Measurements from ENCODE around the gene ALKBH1. TPM values are rescaled to one million over a fixed set of nuclear protein-coding genes. Genes with fewer than 3 reads are reported as not detected.
"Not testable (repeated sequence)": the region's sequence is repeated elsewhere in the genome, so short reads cannot be mapped to it uniquely, and the experiment has no call there.

ALKBH1 gene
- total and polyA plus RNA-seq, 9 of the 15 experiments (the other 6 are each of a cell fraction or from before 2014, with no cell fraction given) = 5.3 to 19.4 (median 10.7) TPM

- no peak for TF ChIP-seq TAF1 (IDR thresholded peaks at IDR 0.05; ENCODE audit: control insufficient read depth, extremely low read depth, insufficient read depth, low read length, severe bottlenecking)
- TF ChIP-seq MECOM (CRISPR knock-in tag; IDR thresholded peaks at IDR 0.05) = no peak
- TF ChIP-seq ZNF764 (CRISPR knock-in tag; IDR thresholded peaks at IDR 0.05; ENCODE audit: low read depth) = no peak
- TF ChIP-seq YY1 (IDR thresholded peaks at IDR 0.05; ENCODE audit: borderline replicate concordance in 1 of 3, control insufficient read depth in 1 of 3, extremely low read depth in 1 of 3, insufficient read depth in 3 of 3, insufficient read length in 1 of 3, insufficient replicate concordance in 2 of 3, low read depth in 1 of 3, low read length in 2 of 3) = no peak
Measured at GRCh38 chr14:77667331-77667730, 40.5 kb downstream of the ALKBH1 start (continued).

- FAIRE-seq = no peak
- no peak overlapping the region for H3K4me2 ChIP-seq (ENCODE audit: insufficient read depth, low read length)
- H4K20me1 ChIP-seq (replicated peaks; ENCODE audit: control insufficient read depth, insufficient read depth, low read length) = no peaks in the 10 kb centered on the region
- no peak for TF ChIP-seq MTF1 (CRISPR knock-in tag; IDR thresholded peaks at IDR 0.05; ENCODE audit: borderline replicate concordance)
- DNase-seq (ENCODE audit: extremely low read depth in 1 of 4, low spot score in 3 of 4) = no peak
- H3K9ac ChIP-seq (ENCODE audit: insufficient read depth in 1 of 2, low read depth in 2 of 2, low read length in 2 of 2) = no peak overlapping the region
- no peaks in the 10 kb centered on the region for H3K9me3 ChIP-seq (replicated peaks; ENCODE audit: control insufficient read depth, insufficient read depth, low read depth, low read length)
- no peaks in the 10 kb centered on the region; a peak in 1 of 5 replicates for H3K4me1 ChIP-seq (replicated peaks in 1 of 2; ENCODE audit: control insufficient read depth in 2 of 2, insufficient read depth in 2 of 2, low read length in 2 of 2)
- ATAC-seq = no peak
- H3K27ac ChIP-seq (ENCODE audit: extremely low read depth, low read depth, low read length) = no peak overlapping the region
- no peak overlapping the region for H2AFZ ChIP-seq (ENCODE audit: low read depth, low read length)
- H3K36me3 ChIP-seq (ENCODE audit: control insufficient read depth, insufficient read depth, low read length) = no peaks in the 10 kb centered on the region
- ChIA-PET POLR2A (no interaction called here), CTCF (ENCODE audit: low intra/inter-chr PET ratio) (no interaction called here)
- no peaks in the 10 kb centered on the region for H3K79me2 ChIP-seq (ENCODE audit: control insufficient read depth, insufficient read depth, low read length)
- no peaks in the 10 kb centered on the region for H3K9me1 ChIP-seq (ENCODE audit: control insufficient read depth, insufficient read depth, low read length)
- 36% methylated on average over 6 of the region's 6 CpGs for WGBS (ENCODE audit: insufficient coverage, low coverage, missing lambda C conversion rate)
- BruUV-seq (replicated peaks) = no TSS peak
- intact Hi-C loops (cut with micrococcal nuclease) = no loop called here
- H3K4me3 ChIP-seq = no peak overlapping the region
- in situ Hi-C loops (cut with MboI) = loop anchor here (25.0 kb wide), 1 partner anchor 924 kb away; no protein-coding TSS in a partner anchor
- no peaks in the 10 kb centered on the region for H3K27me3 ChIP-seq (ENCODE audit: control insufficient read depth in 2 of 2, insufficient read depth in 2 of 2, low read length in 2 of 2)
Measured at GRCh38 chr14:77663293-77663692, 44.5 kb downstream of the ALKBH1 start.

DNA sequence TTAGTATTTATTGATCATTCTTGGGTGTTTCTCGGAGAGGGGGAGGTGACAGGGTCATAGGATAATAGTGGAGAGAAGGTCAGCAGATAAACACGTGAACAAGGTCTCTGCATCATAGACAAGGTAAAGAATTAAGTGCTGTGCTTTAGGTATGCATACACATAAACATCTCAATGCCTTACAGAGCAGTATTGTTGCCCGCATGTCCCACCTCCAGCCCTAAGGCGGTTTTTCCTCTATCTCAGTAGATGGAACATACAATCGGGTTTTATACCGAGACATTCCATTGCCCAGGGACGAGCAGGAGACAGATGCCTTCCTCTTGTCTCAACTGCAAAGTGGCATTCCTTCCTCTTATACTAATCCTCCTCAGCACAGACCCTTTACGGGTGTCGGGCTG lies 46.3 kb downstream of the ALKBH1 start:
- H3K4me2 ChIP-seq (ENCODE audit: insufficient read depth, low read length); H3K4me1 ChIP-seq (replicated peaks in 1 of 2; ENCODE audit: control insufficient read depth in 2 of 2, insufficient read depth in 2 of 2, low read length in 2 of 2); ATAC-seq; H3K9ac ChIP-seq (ENCODE audit: insufficient read depth in 1 of 2, low read depth in 2 of 2, low read length in 2 of 2); H3K4me3 ChIP-seq; DNase-seq (ENCODE audit: extremely low read depth in 1 of 4, low spot score in 3 of 4); H3K79me2 ChIP-seq (ENCODE audit: control insufficient read depth, insufficient read depth, low read length); H3K9me1 ChIP-seq (ENCODE audit: control insufficient read depth, insufficient read depth, low read length); H3K36me3 ChIP-seq (ENCODE audit: control insufficient read depth, insufficient read depth, low read length); H2AFZ ChIP-seq (ENCODE audit: low read depth, low read length); CTCF ChIA-PET (ENCODE audit: low intra/inter-chr PET ratio); POLR2A ChIA-PET; H3K9me3 ChIP-seq (replicated peaks; ENCODE audit: control insufficient read depth, insufficient read depth, low read depth, low read length); intact Hi-C loops (cut with micrococcal nuclease); H4K20me1 ChIP-seq (replicated peaks; ENCODE audit: control insufficient read depth, insufficient read depth, low read length); BruUV-seq (replicated peaks); H3K27me3 ChIP-seq (ENCODE audit: control insufficient read depth in 2 of 2, insufficient read depth in 2 of 2, low read length in 2 of 2); H3K27ac ChIP-seq (ENCODE audit: extremely low read depth, low read depth, low read length); FAIRE-seq: not testable (repeated sequence)
- in situ Hi-C loops (cut with MboI) = loop anchor here (25.0 kb wide), 1 partner anchor 926 kb away; no protein-coding TSS in a partner anchor
- WGBS (ENCODE audit: insufficient coverage, low coverage, missing lambda C conversion rate) = 8% methylated on average over 2 of the region's 9 CpGs

Measured in K562 (cell line).